RWPE2 (cell line): ENCODE measurements around the gene TRIM2.

Experiments
- ATAC-seq: fragments of 200-7000 bp; cut with Tn5 transposase; 3 replicates; pipeline ENCODE4 v1.9.1; 2021; ENCODE audit warnings: low read depth
- DNase-seq: peaks from one replicate; pipeline ENCODE4 v3.0.0-alpha.2; 2020; ENCODE audit warnings: low spot score
- H3K27ac ChIP-seq: fragments of 450-650 bp; 2 replicates; pipeline ENCODE4 v1.5.1; 2017; ENCODE audit warnings: mild to moderate bottlenecking; ENCODE audit not compliant: poor library complexity, severe bottlenecking
- H3K27me3 ChIP-seq: fragments of 250-450 bp; sonication (Bioruptor Pico); 2 replicates; pipeline ENCODE4 v1.5.1; 2021; ENCODE audit warnings: mild to moderate bottlenecking, moderate library complexity; ENCODE audit not compliant: insufficient read depth, poor library complexity, severe bottlenecking
- H3K36me3 ChIP-seq: fragments of 250-450 bp; sonication (Bioruptor Pico); 2 replicates; pipeline ENCODE4 v1.5.1; 2020; ENCODE audit warnings: low read depth, mild to moderate bottlenecking, moderate library complexity
- H3K4me1 ChIP-seq: fragments of 250-450 bp; sonication (Bioruptor Pico); 2 replicates; pipeline ENCODE4 v1.5.1; 2021; ENCODE audit warnings: mild to moderate bottlenecking, moderate library complexity; ENCODE audit not compliant: insufficient read depth, poor library complexity, severe bottlenecking
- H3K4me3 ChIP-seq: fragments of 250-450 bp; sonication (Bioruptor Pico); 2 replicates; pipeline ENCODE4 v1.5.1; 2021; ENCODE audit warnings: mild to moderate bottlenecking, moderate library complexity; ENCODE audit not compliant: severe bottlenecking
- H3K9me3 ChIP-seq: fragments of 250-450 bp; sonication (Bioruptor Pico); 2 replicates; pipeline ENCODE4 v1.5.1; 2021; ENCODE audit warnings: mild to moderate bottlenecking, moderate library complexity; ENCODE audit not compliant: severe bottlenecking
- TF ChIP-seq, protein P1 (sequence below): fragments of 450-650 bp; IDR thresholded peaks from one replicate; pipeline ENCODE4 v1.5.1; 2017; ENCODE audit warnings: mild to moderate bottlenecking, moderate library complexity; ENCODE audit not compliant: poor library complexity, severe bottlenecking

TRIM2 gene

GRCh38 chr4:153337686-153338085, 133.4 kb downstream of the TRIM2 start:
- peaks cover 19% of the 10 kb centered on the region for H3K4me1 ChIP-seq
- H3K36me3 ChIP-seq = no peaks in the 10 kb centered on the region
- H3K27ac ChIP-seq = no peak overlapping the region
- ATAC-seq = no peak
- no peak overlapping the region for H3K4me3 ChIP-seq
- no peaks in the 10 kb centered on the region for H3K27me3 ChIP-seq
- TF ChIP-seq, protein P1, sequence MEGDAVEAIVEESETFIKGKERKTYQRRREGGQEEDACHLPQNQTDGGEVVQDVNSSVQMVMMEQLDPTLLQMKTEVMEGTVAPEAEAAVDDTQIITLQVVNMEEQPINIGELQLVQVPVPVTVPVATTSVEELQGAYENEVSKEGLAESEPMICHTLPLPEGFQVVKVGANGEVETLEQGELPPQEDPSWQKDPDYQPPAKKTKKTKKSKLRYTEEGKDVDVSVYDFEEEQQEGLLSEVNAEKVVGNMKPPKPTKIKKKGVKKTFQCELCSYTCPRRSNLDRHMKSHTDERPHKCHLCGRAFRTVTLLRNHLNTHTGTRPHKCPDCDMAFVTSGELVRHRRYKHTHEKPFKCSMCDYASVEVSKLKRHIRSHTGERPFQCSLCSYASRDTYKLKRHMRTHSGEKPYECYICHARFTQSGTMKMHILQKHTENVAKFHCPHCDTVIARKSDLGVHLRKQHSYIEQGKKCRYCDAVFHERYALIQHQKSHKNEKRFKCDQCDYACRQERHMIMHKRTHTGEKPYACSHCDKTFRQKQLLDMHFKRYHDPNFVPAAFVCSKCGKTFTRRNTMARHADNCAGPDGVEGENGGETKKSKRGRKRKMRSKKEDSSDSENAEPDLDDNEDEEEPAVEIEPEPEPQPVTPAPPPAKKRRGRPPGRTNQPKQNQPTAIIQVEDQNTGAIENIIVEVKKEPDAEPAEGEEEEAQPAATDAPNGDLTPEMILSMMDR = no peak
- H3K9me3 ChIP-seq = no peaks in the 10 kb centered on the region
- DNase-seq = no peak

GRCh38 chr4:153341575-153342090, 137.4 kb downstream of the TRIM2 start:
- no peaks in the 10 kb centered on the region for H3K9me3 ChIP-seq
- H3K27me3 ChIP-seq = no peaks in the 10 kb centered on the region
- DNase-seq (no peak), ATAC-seq (peak; percentile 10; the same call in 1 of the 3 replicates)
- no peaks in the 10 kb centered on the region for H3K36me3 ChIP-seq
- no peak overlapping the region for H3K27ac ChIP-seq
- TF ChIP-seq, protein P1 = no peak
- peaks cover 7% of the 10 kb centered on the region for H3K4me1 ChIP-seq
- H3K4me3 ChIP-seq = no peak overlapping the region

DNA sequence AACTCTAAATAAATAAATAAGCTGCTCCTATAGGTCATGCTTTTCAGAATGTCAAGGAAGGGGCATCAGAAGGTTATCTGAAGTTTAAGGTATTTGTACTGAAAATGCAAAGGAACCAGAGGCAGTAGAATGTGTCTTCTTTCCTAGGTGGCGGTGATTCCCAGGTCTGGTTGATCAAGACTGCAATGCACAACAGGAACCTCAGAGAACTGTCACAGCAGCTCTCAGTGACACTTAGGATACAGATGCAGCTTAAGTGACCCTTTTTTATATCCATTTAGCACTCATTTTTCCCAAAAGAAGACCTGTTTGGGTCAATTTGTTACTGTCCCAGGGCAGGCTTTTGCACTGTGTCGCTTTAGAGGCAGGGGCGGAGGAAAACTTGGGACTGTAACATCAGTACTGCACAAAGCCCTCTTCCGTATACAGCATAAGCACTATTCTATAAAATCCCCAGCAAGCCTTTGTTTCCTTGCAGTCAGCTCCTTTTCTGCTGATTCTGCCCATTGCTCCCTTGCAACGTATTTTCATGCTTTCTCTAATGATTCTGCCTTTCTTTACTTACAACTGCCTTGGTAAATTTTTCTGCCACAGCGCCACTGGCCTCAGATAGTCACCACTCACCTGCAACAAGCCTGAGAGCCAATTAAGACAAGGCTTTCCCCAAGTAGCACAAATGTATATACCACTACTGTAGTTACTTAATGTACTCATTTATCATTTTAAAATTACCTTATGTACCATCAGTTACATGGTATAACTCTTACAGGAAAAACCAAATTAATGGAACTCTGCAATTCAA, 138.7 kb downstream of the TRIM2 start:
- peaks cover 7% of the 10 kb centered on the region for H3K4me1 ChIP-seq
- no peaks in the 10 kb centered on the region for H3K27me3 ChIP-seq
- no peak overlapping the region for H3K4me3 ChIP-seq
- no peaks in the 10 kb centered on the region for H3K9me3 ChIP-seq
- H3K27ac ChIP-seq = no peak overlapping the region
- DNase-seq (no peak), ATAC-seq (no peak)
- TF ChIP-seq, protein P1 = no peak
- H3K36me3 ChIP-seq = no peaks in the 10 kb centered on the region

GRCh38 chr4:153344131-153345011, 140.1 kb downstream of the TRIM2 start, which contains the start of gene MND1:
Gene MND1 (plus strand): TSS chr4:153344688. CDS start chr4:153344738, 50 bp downstream.
- peak; percentile 83 for DNase-seq
- peaks cover 7% of the 10 kb centered on the region for H3K4me1 ChIP-seq

More at GRCh38 chr4:153344131-153345011, 140.1 kb downstream of the TRIM2 start, which contains the start of gene MND1:
- no peaks in the 10 kb centered on the region for H3K36me3 ChIP-seq
- TF ChIP-seq, protein P1 = peak; percentile 98
- H3K9me3 ChIP-seq = no peaks in the 10 kb centered on the region
- H3K4me3 ChIP-seq = peak within 1 kb of the TSS; percentile 94
- no peaks in the 10 kb centered on the region for H3K27me3 ChIP-seq
- ATAC-seq = peak; percentile 84
- peak within 1 kb of the TSS; percentile 65 for H3K27ac ChIP-seq
